Measurements from ENCODE around the gene APOL2. TPM values are rescaled to one million over a fixed set of nuclear protein-coding genes. Genes with fewer than 3 reads are reported as not detected.
"Not testable (repeated sequence)": the region's sequence is repeated elsewhere in the genome, so short reads cannot be mapped to it uniquely, and the experiment has no call there.

APOL2 gene
- total RNA-seq, 2 donors from 2014 or later, result 35.9 to 84.9 TPM

DNA sequence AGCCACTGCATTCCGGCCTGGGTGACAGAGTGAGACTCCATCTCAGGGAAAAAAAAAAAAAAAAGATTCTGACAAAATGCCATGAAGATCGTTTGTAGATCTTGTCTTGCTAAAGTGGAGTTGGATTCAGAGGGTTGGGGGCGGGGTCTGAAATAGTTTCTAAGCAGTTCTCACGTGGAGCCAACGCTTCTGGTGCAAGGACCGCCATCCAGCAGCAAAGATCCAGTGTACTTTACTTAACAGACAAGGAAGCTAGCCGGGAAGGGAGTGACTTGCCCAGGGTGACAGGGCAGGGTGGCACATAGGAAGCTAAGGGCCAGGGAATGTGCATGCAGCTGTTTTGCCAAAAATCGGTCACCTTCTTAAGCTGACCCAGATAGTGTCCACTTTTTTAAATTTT is 41.1 kb upstream of the APOL2 start:
- Histone ChIP-seq H3K4me1 (ENCODE audit: control insufficient read depth in 1 of 2, low read depth in 2 of 2) (peaks cover 0 to 8% of the 10 kb centered on the region in 2 donors), H3K4me3 (no peak overlapping the region), H3K9me3 (no peaks in the 10 kb centered on the region), H3K36me3 (peaks cover 45% of the 10 kb centered on the region), H3K27me3 (replicated peaks; ENCODE audit: insufficient read depth) (no peaks in the 10 kb centered on the region), H3K27ac (no peak overlapping the region)
- TF ChIP-seq, protein P1, sequence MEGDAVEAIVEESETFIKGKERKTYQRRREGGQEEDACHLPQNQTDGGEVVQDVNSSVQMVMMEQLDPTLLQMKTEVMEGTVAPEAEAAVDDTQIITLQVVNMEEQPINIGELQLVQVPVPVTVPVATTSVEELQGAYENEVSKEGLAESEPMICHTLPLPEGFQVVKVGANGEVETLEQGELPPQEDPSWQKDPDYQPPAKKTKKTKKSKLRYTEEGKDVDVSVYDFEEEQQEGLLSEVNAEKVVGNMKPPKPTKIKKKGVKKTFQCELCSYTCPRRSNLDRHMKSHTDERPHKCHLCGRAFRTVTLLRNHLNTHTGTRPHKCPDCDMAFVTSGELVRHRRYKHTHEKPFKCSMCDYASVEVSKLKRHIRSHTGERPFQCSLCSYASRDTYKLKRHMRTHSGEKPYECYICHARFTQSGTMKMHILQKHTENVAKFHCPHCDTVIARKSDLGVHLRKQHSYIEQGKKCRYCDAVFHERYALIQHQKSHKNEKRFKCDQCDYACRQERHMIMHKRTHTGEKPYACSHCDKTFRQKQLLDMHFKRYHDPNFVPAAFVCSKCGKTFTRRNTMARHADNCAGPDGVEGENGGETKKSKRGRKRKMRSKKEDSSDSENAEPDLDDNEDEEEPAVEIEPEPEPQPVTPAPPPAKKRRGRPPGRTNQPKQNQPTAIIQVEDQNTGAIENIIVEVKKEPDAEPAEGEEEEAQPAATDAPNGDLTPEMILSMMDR (IDR thresholded peaks at IDR 0.05), result no peak
- ATAC-seq (ENCODE audit: insufficient number of reproducible peaks, low FRiP score, low read depth), result no peak
- no peak for DNase-seq (ENCODE audit: low spot score)

DNA sequence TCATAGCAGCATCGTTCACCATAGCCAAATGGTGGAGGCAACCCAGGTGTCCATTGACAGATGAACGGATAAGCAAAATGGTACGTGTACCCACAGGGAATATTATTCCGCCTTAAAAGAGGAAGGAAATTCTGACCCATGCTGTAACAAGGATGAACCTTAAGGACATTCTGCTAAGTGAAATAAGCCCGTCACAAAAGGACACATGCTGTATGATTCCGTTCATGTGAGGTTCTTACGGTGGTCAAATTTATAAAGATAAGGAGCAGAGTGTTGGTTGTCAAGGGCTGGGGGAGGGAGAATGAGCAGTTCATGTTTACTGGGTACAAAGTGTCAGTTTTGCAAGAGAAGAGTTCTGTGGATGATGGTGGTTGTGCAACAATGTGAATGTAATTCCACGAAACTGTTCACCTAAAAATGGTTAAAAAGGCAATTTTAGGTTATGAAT is 39.9 kb upstream of the APOL2 start:
- DNase-seq (ENCODE audit: low spot score) (no peak), ATAC-seq (ENCODE audit: insufficient number of reproducible peaks, low FRiP score, low read depth) (no peak)
- Histone ChIP-seq H3K4me3 (no peak overlapping the region), H3K27me3 (replicated peaks; ENCODE audit: insufficient read depth) (no peaks in the 10 kb centered on the region), H3K9me3 (no peaks in the 10 kb centered on the region), H3K27ac (no peak overlapping the region), H3K4me1 (ENCODE audit: control insufficient read depth in 1 of 2, low read depth in 2 of 2) (peaks cover 0 to 8% of the 10 kb centered on the region in 2 donors), H3K36me3 (peaks cover 34% of the 10 kb centered on the region)
- TF ChIP-seq, protein P1 (IDR thresholded peaks at IDR 0.05), result no peak

DNA sequence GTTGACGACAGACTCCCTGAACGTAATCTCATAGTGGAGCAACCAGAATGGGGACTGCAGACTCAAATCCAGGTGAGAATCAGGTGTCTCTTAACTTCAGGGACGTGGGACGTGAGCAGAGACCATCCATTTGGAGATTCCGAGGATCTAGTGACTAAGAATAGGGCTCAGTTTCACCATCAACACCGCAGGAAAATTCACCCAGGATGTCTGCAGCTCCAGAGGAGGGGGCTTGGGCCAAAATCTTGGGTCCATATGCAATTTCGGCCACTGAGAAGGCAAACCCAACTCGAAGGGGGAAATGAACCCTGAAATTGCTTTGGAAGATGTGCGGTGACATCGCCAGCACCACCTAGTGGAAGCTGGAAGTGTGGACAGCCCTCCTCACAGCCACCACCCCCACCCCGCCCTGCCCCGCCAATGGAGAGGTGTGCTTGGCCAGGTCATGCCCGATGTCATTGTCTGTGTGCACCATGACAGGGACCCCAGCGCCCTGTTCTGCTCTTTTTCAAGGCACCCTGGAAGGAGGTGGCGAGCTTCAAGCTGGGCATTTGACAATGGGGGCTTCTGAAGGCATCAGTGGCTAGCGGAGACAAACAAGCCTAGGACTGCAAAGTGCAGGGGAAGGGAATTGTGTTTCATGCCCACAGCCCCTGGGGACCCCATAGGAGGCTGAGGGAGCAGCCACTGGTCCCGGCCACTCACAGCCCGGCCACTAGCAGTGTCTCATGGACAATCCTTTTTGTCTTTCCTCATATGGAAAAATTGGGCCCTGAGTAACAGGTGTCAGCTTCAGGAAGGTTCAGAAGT is 38.4 kb upstream of the APOL2 start:
- Histone ChIP-seq H3K36me3 (peaks cover 18% of the 10 kb centered on the region), H3K4me3 (no peak overlapping the region), H3K27me3 (replicated peaks; ENCODE audit: insufficient read depth) (no peaks in the 10 kb centered on the region), H3K4me1 (ENCODE audit: control insufficient read depth in 1 of 2, low read depth in 2 of 2) (peaks cover 0 to 8% of the 10 kb centered on the region in 2 donors), H3K9me3 (no peaks in the 10 kb centered on the region), H3K27ac (peak overlapping the region in 1 of 2 donors; percentile 34)
- ATAC-seq (ENCODE audit: insufficient number of reproducible peaks, low FRiP score, low read depth), result no peak
- no peak for DNase-seq (ENCODE audit: low spot score)
- TF ChIP-seq, protein P1 (IDR thresholded peaks at IDR 0.05), result peak; percentile 82

DNA sequence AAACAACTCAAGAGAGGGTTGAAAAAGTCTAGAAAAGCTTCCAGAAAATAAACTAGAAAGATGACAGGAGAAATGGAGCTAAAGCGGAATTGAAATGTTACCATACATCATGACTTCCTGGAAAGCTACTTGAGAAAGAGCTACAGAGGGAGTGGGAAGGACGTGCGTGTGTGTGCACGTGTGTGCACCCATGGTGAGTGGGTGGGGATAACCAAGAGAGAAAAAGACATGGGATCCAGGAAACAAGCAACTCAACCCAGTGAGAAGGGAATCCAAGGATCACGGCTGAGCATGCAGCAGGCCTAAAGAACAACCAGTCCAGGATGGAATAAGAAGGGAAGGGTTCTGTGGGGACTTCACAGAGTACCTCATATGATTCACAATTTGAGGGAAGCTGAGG is 35.2 kb upstream of the APOL2 start:
- DNase-seq (ENCODE audit: low spot score) (no peak), ATAC-seq (ENCODE audit: insufficient number of reproducible peaks, low FRiP score, low read depth) (no peak)
- TF ChIP-seq, protein P1 (IDR thresholded peaks at IDR 0.05), result no peak
- Histone ChIP-seq H3K27me3 (replicated peaks; ENCODE audit: insufficient read depth) (no peaks in the 10 kb centered on the region), H3K4me3 (no peak overlapping the region), H3K27ac (no peak overlapping the region), H3K4me1 (ENCODE audit: control insufficient read depth in 1 of 2, low read depth in 2 of 2) (peaks cover 0 to 8% of the 10 kb centered on the region in 2 donors), H3K9me3 (no peaks in the 10 kb centered on the region), H3K36me3 (no peaks in the 10 kb centered on the region)

DNA sequence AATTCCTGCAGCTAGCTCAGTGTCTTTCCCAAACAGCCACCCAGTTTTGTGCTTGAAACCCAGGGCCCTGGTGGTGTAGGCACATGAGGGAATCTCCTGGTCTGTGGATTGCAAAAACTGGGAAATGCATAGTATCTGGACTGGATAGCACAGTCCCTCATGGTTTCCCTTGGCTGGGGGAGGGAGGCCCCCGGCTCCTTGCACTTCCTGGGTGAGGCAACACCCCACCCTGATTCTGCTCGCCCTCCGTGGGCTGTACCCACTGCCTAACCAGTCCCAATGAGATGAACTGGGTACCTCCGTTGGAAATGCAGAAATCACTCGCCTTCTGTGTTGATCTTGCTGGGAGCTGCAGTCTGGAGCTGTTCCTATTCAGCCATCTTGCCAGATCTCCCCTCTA is 32.6 kb upstream of the APOL2 start:
- not testable (repeated sequence) for H3K4me3 ChIP-seq; H3K4me1 ChIP-seq (ENCODE audit: control insufficient read depth in 1 of 2, low read depth in 2 of 2); H3K27me3 ChIP-seq (replicated peaks; ENCODE audit: insufficient read depth); H3K36me3 ChIP-seq; ATAC-seq (ENCODE audit: insufficient number of reproducible peaks, low FRiP score, low read depth); DNase-seq (ENCODE audit: low spot score); H3K27ac ChIP-seq; H3K9me3 ChIP-seq

DNA sequence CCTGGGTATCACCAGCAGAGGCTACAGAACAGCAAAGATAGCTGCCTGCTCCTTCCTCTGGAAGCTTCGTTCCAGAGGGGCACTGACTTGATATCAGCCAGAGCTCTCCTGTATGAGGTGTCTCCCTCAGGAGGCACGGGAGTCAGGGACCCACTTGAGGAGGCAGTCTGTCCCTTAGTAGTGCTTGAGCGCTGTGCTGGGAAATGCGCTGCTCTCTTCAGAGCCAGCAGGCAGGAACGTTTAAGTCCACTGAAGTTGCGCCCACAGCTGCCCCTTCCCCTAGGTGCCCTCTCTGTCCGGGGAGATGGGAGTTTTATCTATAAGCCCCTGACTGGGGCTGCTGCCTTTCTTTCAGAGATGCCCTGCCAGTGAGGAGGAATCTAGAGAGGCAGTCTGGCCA is 31.9 kb upstream of the APOL2 start:
- ATAC-seq (ENCODE audit: insufficient number of reproducible peaks, low FRiP score, low read depth); DNase-seq (ENCODE audit: low spot score); H3K36me3 ChIP-seq; H3K27me3 ChIP-seq (replicated peaks; ENCODE audit: insufficient read depth); H3K4me1 ChIP-seq (ENCODE audit: control insufficient read depth in 1 of 2, low read depth in 2 of 2); H3K27ac ChIP-seq; H3K4me3 ChIP-seq; H3K9me3 ChIP-seq: not testable (repeated sequence)
